IMR-90 (cell line): ENCODE measurements around the gene ANGPT4. TPM values are rescaled to one million over a fixed set of nuclear protein-coding genes. Genes with fewer than 3 reads are reported as not detected.

Experiments
- ATAC-seq: fragments of 200-7000 bp; cut with Tn5 transposase; 2 replicates; pipeline ENCODE4 v1.9.1; 2020; ENCODE audit warnings: low read depth, mild to moderate bottlenecking, moderate library complexity
- BruUV-seq: library from RNA; stranded (reverse); fragments of 400-500 nt; replicated peaks from 2 replicates; lab custom pipeline; 2021; lab: Mats Ljungman, UMichigan
- CTCF ChIA-PET: fragments of 300-600 bp; formaldehyde crosslinking; extraction: SDS; loops from one replicate; lab custom pipeline; 2021; ENCODE audit warnings: antibody characterized with exemption; lab: Yijun Ruan, JAX
- POLR2A ChIA-PET: fragments of 300-600 bp; sonication (Branson Sonifier 250); formaldehyde crosslinking; loops from one replicate; lab custom pipeline; 2022; ENCODE audit warnings: antibody characterized with exemption; ENCODE audit not compliant: unreplicated experiment; lab: Charles Lee
- DNase-seq: peaks from one replicate; pipeline ENCODE4 v3.0.0; 2013
- H2AFZ ChIP-seq: replicated peaks from 2 replicates; pipeline ENCODE3; 2013; ENCODE audit warnings: low read length, mild to moderate bottlenecking; ENCODE audit not compliant: poor library complexity
- H2AK5ac ChIP-seq: 2 replicates; pipeline ENCODE4 v1.6.1; 2013; ENCODE audit warnings: low read depth, low read length, inconsistent platforms
- H2AK9ac ChIP-seq: replicated peaks from 2 replicates; pipeline ENCODE3; 2013; ENCODE audit warnings: mild to moderate bottlenecking, low read depth, low read length, moderate library complexity; ENCODE audit not compliant: poor library complexity
- H2BK120ac ChIP-seq: 2 replicates; pipeline ENCODE4 v1.6.1; 2013; ENCODE audit warnings: low read depth, low read length, inconsistent platforms
- H2BK15ac ChIP-seq: 3 replicates; pipeline ENCODE4 v1.6.1; 2013; ENCODE audit warnings: low read depth, low read length, inconsistent platforms
- H2BK20ac ChIP-seq: 2 replicates; pipeline ENCODE4 v1.6.1; 2013; ENCODE audit warnings: low read depth, mild to moderate bottlenecking, inconsistent platforms, low read length, moderate library complexity
- H2BK5ac ChIP-seq: 2 replicates; pipeline ENCODE4 v1.6.1; 2013; ENCODE audit warnings: mild to moderate bottlenecking, low read depth, low read length, inconsistent platforms; ENCODE audit not compliant: poor library complexity, severe bottlenecking
- H3K14ac ChIP-seq: replicated peaks from 2 replicates; pipeline ENCODE4 v1.6.1; 2013; ENCODE audit warnings: low read depth, low read length, inconsistent platforms
- H3K18ac ChIP-seq: 2 replicates; pipeline ENCODE4 v1.6.1; 2013; ENCODE audit warnings: low read depth, low read length, control low read depth
- H3K23ac ChIP-seq: 2 replicates; pipeline ENCODE4 v1.6.1; 2013; ENCODE audit warnings: low read depth, low read length, inconsistent platforms
- H3K27ac ChIP-seq: 2 replicates; pipeline ENCODE4 v1.5.1; 2013; ENCODE audit warnings: mild to moderate bottlenecking, control low read depth, low read length; ENCODE audit not compliant: insufficient read depth
- H3K27me3 ChIP-seq: 2 replicates; pipeline ENCODE4 v1.6.1; 2013; ENCODE audit warnings: low read length; ENCODE audit not compliant: control insufficient read depth, insufficient read depth
- H3K36me3 ChIP-seq: 2 replicates; pipeline ENCODE4 v1.6.1; 2013; ENCODE audit warnings: low read length, mixed read lengths; ENCODE audit not compliant: control insufficient read depth, insufficient read depth
- H3K4ac ChIP-seq: 2 replicates; pipeline ENCODE4 v1.6.1; 2013; ENCODE audit warnings: low read depth, low read length, inconsistent platforms
- H3K4me1 ChIP-seq: 2 replicates; pipeline ENCODE4 v1.6.1; 2013; ENCODE audit warnings: low read length, mixed read lengths; ENCODE audit not compliant: control insufficient read depth, insufficient read depth
- H3K4me2 ChIP-seq: 2 replicates; pipeline ENCODE4 v1.6.1; 2013; ENCODE audit warnings: low read depth, mild to moderate bottlenecking, control low read depth, low read length, moderate library complexity
- H3K4me3 ChIP-seq: 2 replicates; pipeline ENCODE4 v1.5.1; 2013; ENCODE audit warnings: low read depth, mild to moderate bottlenecking, control low read depth, low read length, moderate library complexity; ENCODE audit not compliant: insufficient read depth
- H3K56ac ChIP-seq: 2 replicates; pipeline ENCODE4 v1.6.1; 2013; ENCODE audit warnings: low read length, inconsistent platforms; ENCODE audit not compliant: insufficient read depth; ENCODE audit errors: extremely low read depth
- H3K79me1 ChIP-seq, 2 experiments: 2 replicates each; pipeline ENCODE4 v1.6.1; 2013; ENCODE audit warnings: low read length in 2 of 2, inconsistent platforms in 1 of 2, low read depth in 1 of 2
- H3K9ac ChIP-seq: 2 replicates; pipeline ENCODE4 v1.6.1; 2013; ENCODE audit warnings: low read depth, low read length, control low read depth
- H3K9me1 ChIP-seq: 2 replicates; pipeline ENCODE4 v1.6.1; 2013; ENCODE audit warnings: low read length, inconsistent platforms; ENCODE audit not compliant: insufficient read depth
- H3K9me3 ChIP-seq: 2 replicates; pipeline ENCODE4 v1.6.1; 2013; ENCODE audit warnings: low read length; ENCODE audit not compliant: control insufficient read depth, insufficient read depth
- H4K20me1 ChIP-seq: 2 replicates; pipeline ENCODE4 v1.6.1; 2013; ENCODE audit warnings: low read length, inconsistent platforms; ENCODE audit not compliant: insufficient read depth
- H4K5ac ChIP-seq: 2 replicates; pipeline ENCODE4 v1.6.1; 2013; ENCODE audit warnings: mild to moderate bottlenecking, low read depth, low read length, control low read depth
- H4K8ac ChIP-seq, 2 experiments: 2 replicates each; pipeline ENCODE4 v1.6.1; 2013; ENCODE audit warnings: low read depth in 2 of 2, low read length in 2 of 2, control low read depth in 1 of 2, inconsistent platforms in 1 of 2
- H4K91ac ChIP-seq: 2 replicates; pipeline ENCODE4 v1.6.1; 2013; ENCODE audit warnings: low read depth, low read length, inconsistent platforms; ENCODE audit not compliant: insufficient read depth
- BHLHE40 ChIP-seq: fragments of 150-350 bp; IDR thresholded peaks from 2 replicates; pipeline ENCODE4 v1.6.1; 2016; ENCODE audit warnings: mild to moderate bottlenecking, low read depth, low read length
- CEBPB ChIP-seq: IDR thresholded peaks from 2 replicates; pipeline ENCODE4 v1.6.1; 2012; ENCODE audit warnings: low read depth, low read length, improper control_type of control experiment
- CHD1 ChIP-seq: IDR thresholded peaks from 2 replicates; pipeline ENCODE4 v1.6.1; 2012; ENCODE audit warnings: low read depth, low read length, improper control_type of control experiment
- FOS ChIP-seq: fragments of 150-350 bp; IDR thresholded peaks from 2 replicates; pipeline ENCODE4 v1.6.1; 2016; ENCODE audit warnings: low read depth, low read length
- MAFK ChIP-seq: IDR thresholded peaks from 2 replicates; pipeline ENCODE4 v1.6.1; 2012; ENCODE audit warnings: low read depth, low read length, improper control_type of control experiment
- MAZ ChIP-seq: IDR thresholded peaks from 2 replicates; pipeline ENCODE4 v1.6.1; 2012; ENCODE audit warnings: low read depth, mild to moderate bottlenecking, low read length, improper control_type of control experiment, moderate library complexity, borderline replicate concordance
- MXI1 ChIP-seq: IDR thresholded peaks from 2 replicates; pipeline ENCODE4 v1.6.1; 2012; ENCODE audit warnings: low read depth, mild to moderate bottlenecking, low read length, moderate library complexity, borderline replicate concordance
- NFE2L2 ChIP-seq: fragments of 150-350 bp; IDR thresholded peaks from 2 replicates; pipeline ENCODE4 v1.6.1; 2016; ENCODE audit warnings: low read depth, mild to moderate bottlenecking, low read length
- POLR2A ChIP-seq: IDR thresholded peaks from 2 replicates; pipeline ENCODE4 v1.6.1; 2012; ENCODE audit warnings: mild to moderate bottlenecking, low read depth, low read length
- RAD21 ChIP-seq: IDR thresholded peaks from 2 replicates; pipeline ENCODE4 v1.6.1; 2012; ENCODE audit warnings: low read length, improper control_type of control experiment
- SMC3 ChIP-seq: fragments of 150-350 bp; IDR thresholded peaks from 2 replicates; pipeline ENCODE4 v1.6.1; 2016; ENCODE audit warnings: low read depth, mild to moderate bottlenecking, antibody characterized with exemption, low read length, moderate library complexity
- USF2 ChIP-seq: fragments of 150-350 bp; IDR thresholded peaks from 2 replicates; pipeline ENCODE4 v1.6.1; 2017; ENCODE audit warnings: mild to moderate bottlenecking, antibody characterized with exemption, low read length, low read depth
- WGBS, 2 experiments: methylation state at CpG; one replicate each; pipeline versions ENCODE4 v1.1.5 to v1.1.7; 2013; ENCODE audit warnings: missing lambda C conversion rate in 2 of 2; ENCODE audit not compliant: insufficient read length in 1 of 2; ENCODE audit errors: extremely low coverage in 2 of 2; 5-methylcytosine and 5-hydroxymethylcytosine counted together
- dilution Hi-C: fragments of 300-500 bp; cut with HindIII; formaldehyde crosslinking; loops from one replicate; pipeline ENCODE4 v1.14.3; 2018; ENCODE audit warnings: low sequenced_read_pairs; ENCODE audit not compliant: unreplicated experiment
- in situ Hi-C: fragments of 300-500 bp; cut with MboI; formaldehyde crosslinking; loops from 3 replicates; pipeline ENCODE4 v1.14.3; 2019; ENCODE audit warnings: low sequenced_read_pairs, inconsistent platforms, mixed read lengths
- intact Hi-C: fragments of 100-400 bp; cut with micrococcal nuclease; formaldehyde crosslinking; loops from 2 replicates; pipeline ENCODE4 v1.10.0; 2022
- polyA plus RNA-seq, 3 experiments: library from polyadenylated mRNA; depleted of rRNA; stranded (reverse); fragments of >200 nt; gene quantifications; 2 replicates each; pipeline ENCODE4 v1.2.3, GENCODE V29; 2012; ENCODE audit warnings: low replicate concordance in 1 of 3
- total RNA-seq: library from RNA; depleted of rRNA; stranded (reverse); fragments of >200 nt; gene quantifications from 2 replicates; pipeline ENCODE4 v1.2.3, GENCODE V29; 2012

Gene ANGPT4
- total and polyA plus RNA-seq, 2 of the 4 experiments (the other 2 are of a cell fraction), result not detected

GRCh38 chr20:889106-889505 is 27.0 kb downstream of the ANGPT4 start:
- no CpG with 5 or more reads among the region's 5 CpGs for WGBS, 2 experiments
- Histone ChIP-seq H2BK15ac (no peak overlapping the region), H2BK20ac (no peak overlapping the region), H4K91ac (no peak overlapping the region), H3K9me3 (no peaks in the 10 kb centered on the region), H2BK5ac (no peak overlapping the region), H4K5ac (no peak overlapping the region), H3K36me3 (no peaks in the 10 kb centered on the region), H3K27me3 (peaks cover 9% of the 10 kb centered on the region), H3K18ac (no peak overlapping the region), H2BK120ac (no peak overlapping the region), H4K20me1 (no peaks in the 10 kb centered on the region), H3K4ac (no peak overlapping the region), H2AK9ac (no peak overlapping the region), H2AK5ac (no peak overlapping the region), H3K9me1 (no peaks in the 10 kb centered on the region), H3K79me1 (no peaks in the 10 kb centered on the region), H3K23ac (no peak overlapping the region), H4K8ac (no peak overlapping the region), H3K9ac (no peak overlapping the region), H3K4me2 (no peak overlapping the region), H3K4me3 (no peak overlapping the region), H3K4me1 (no peaks in the 10 kb centered on the region), H2AFZ (no peak overlapping the region), H3K56ac (no peak overlapping the region), H3K14ac (no peak overlapping the region), H3K27ac (no peak overlapping the region)
- ATAC-seq (no peak), DNase-seq (no peak)
- no TSS peak for BruUV-seq
- TF ChIP-seq FOS, result no peak
- no peak for TF ChIP-seq SMC3
- no peak for TF ChIP-seq POLR2A
- TF ChIP-seq NFE2L2, result no peak
- no peak for TF ChIP-seq CHD1
- no peak for TF ChIP-seq BHLHE40
- no peak for TF ChIP-seq MXI1
- TF ChIP-seq MAFK, result no peak
- TF ChIP-seq USF2, result no peak
- TF ChIP-seq MAZ, result no peak
- TF ChIP-seq CEBPB, result no peak
- no peak for TF ChIP-seq RAD21
- in situ Hi-C loops (no loop called here), intact Hi-C loops (no loop called here), dilution Hi-C loops (no loop called here)
- POLR2A ChIA-PET, result no interaction called here
- CTCF ChIA-PET, result no interaction called here
